Panc1 (cell line): Measurements from ENCODE around the gene PLA2G4F. TPM values are rescaled to one million over a fixed set of nuclear protein-coding genes. Genes with fewer than 3 reads are reported as not detected.

ENCODE experiments used
- ATAC-seq: fragments of 200-7000 bp; cut with Tn5 transposase; 2 replicates; pipeline ENCODE4 v1.9.1; 2020; ENCODE audit warnings: mild to moderate bottlenecking, moderate library complexity
- BruUV-seq: library from RNA; stranded (reverse); fragments of 400-500 nt; replicated peaks from 2 replicates; lab custom pipeline; 2021; lab: Mats Ljungman, UMichigan
- CTCF ChIA-PET: fragments of 300-600 bp; sonication (Branson Sonifier 250); formaldehyde crosslinking; loops from one replicate; lab custom pipeline; 2022; ENCODE audit warnings: antibody characterized with exemption; lab: Charles Lee
- POLR2A ChIA-PET: fragments of 300-600 bp; sonication (Branson Sonifier 250); formaldehyde crosslinking; loops from one replicate; lab custom pipeline; 2022; ENCODE audit warnings: antibody characterized with exemption; lab: Charles Lee
- DNase-seq: peaks from one replicate; pipeline ENCODE4 v3.0.0-alpha.2; 2010; ENCODE audit warnings: low read depth, low spot score
- H3K27ac ChIP-seq: 2 replicates; pipeline ENCODE4 v1.5.1; 2011; ENCODE audit warnings: mild to moderate bottlenecking, low read length, inconsistent platforms
- H3K27me3 ChIP-seq: fragments of 200-500 bp; sonication (Bioruptor generic); 2 replicates; pipeline ENCODE4 v1.6.0; 2014; ENCODE audit warnings: low read length, inconsistent platforms; ENCODE audit not compliant: control insufficient read depth, insufficient read depth
- H3K36me3 ChIP-seq: fragments of 200-500 bp; sonication (Bioruptor generic); 2 replicates; pipeline ENCODE4 v1.5.1; 2014; ENCODE audit warnings: inconsistent platforms, mild to moderate bottlenecking, low read length, moderate library complexity; ENCODE audit not compliant: control insufficient read depth, insufficient read depth
- H3K4me1 ChIP-seq: 2 replicates; pipeline ENCODE4 v1.5.1; 2011; ENCODE audit warnings: inconsistent platforms, mild to moderate bottlenecking, low read length, moderate library complexity; ENCODE audit not compliant: control insufficient read depth, insufficient read depth
- H3K4me3 ChIP-seq, 2 experiments: 2 replicates each; pipeline ENCODE4 v1.5.1; 2011 to 2012; ENCODE audit warnings: low read depth in 2 of 2, low read length in 2 of 2, mild to moderate bottlenecking in 2 of 2, inconsistent platforms in 1 of 2, moderate library complexity in 1 of 2
- H3K9me3 ChIP-seq: fragments of 200-500 bp; sonication (Bioruptor generic); 2 replicates; pipeline ENCODE4 v1.5.1; 2014; ENCODE audit warnings: low read depth, mild to moderate bottlenecking, inconsistent platforms, low read length, moderate library complexity; ENCODE audit not compliant: control insufficient read depth, insufficient read depth
- POLR2AphosphoS5 ChIP-seq: IDR thresholded peaks from 2 replicates; pipeline ENCODE4 v1.6.1; 2012; ENCODE audit warnings: mild to moderate bottlenecking, low read depth, low read length, moderate library complexity
- SIN3A ChIP-seq: IDR thresholded peaks from 2 replicates; pipeline ENCODE4 v1.6.1; 2012; ENCODE audit warnings: low read depth, mild to moderate bottlenecking, low read length, moderate library complexity, borderline replicate concordance; ENCODE audit not compliant: insufficient read depth
- TCF7L2 ChIP-seq: IDR thresholded peaks from 2 replicates; pipeline ENCODE4 v1.6.1; 2011; ENCODE audit warnings: mild to moderate bottlenecking, low read depth, low read length, inconsistent platforms
- in situ Hi-C: cut with HindIII; loops from 2 replicates; pipeline ENCODE4 v1.10.0; 2016; ENCODE audit warnings: low sequenced_read_pairs, low pct_unique_long_range_greater_than_20kb
- intact Hi-C: fragments of 100-400 bp; cut with micrococcal nuclease; formaldehyde crosslinking; loops from one replicate; pipeline ENCODE4 v1.10.0; 2022; ENCODE audit not compliant: unreplicated experiment
- total RNA-seq: library from RNA; stranded (reverse); gene quantifications from one replicate; pipeline ENCODE4 v1.2.1, GENCODE V29; 2021; ENCODE audit not compliant: unreplicated experiment
- TF ChIP-seq, protein P1 (sequence below): fragments of 450-650 bp; IDR thresholded peaks from 2 replicates; pipeline ENCODE4 v1.5.1; 2017; ENCODE audit warnings: mild to moderate bottlenecking
- TF ChIP-seq, protein P2 (sequence below), 2 experiments: IDR thresholded peaks; 2 replicates each; pipeline ENCODE4 v1.6.1; 2011 to 2012; ENCODE audit warnings: low read depth in 2 of 2, control low read depth in 1 of 2, low read length in 1 of 2, mild to moderate bottlenecking in 1 of 2, moderate library complexity in 1 of 2; ENCODE audit not compliant: insufficient read depth in 1 of 2

Gene PLA2G4F
- total RNA-seq, 1 experiment from 2014 or later, result not detected

DNA sequence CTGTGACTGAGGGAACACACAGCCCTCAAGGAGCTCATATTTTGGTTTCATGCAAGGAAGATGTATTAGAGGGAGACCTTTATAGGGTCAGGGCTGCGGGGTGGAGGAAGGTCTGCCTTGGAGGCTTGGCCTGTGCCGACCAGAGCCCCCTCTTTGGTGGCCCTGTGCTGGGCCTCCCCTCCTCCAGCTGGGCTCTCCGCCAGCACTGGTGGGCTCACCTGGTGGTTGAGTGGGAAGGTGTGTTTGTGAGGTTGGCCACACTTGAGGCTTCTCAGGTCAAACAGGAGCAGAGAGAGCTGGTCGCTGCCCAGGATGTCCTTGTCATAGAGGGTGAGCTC lies 2.6 kb downstream of the PLA2G4F start:
- no peak for TF ChIP-seq TCF7L2
- TF ChIP-seq POLR2AphosphoS5, result no peak
- TF ChIP-seq, protein P1, sequence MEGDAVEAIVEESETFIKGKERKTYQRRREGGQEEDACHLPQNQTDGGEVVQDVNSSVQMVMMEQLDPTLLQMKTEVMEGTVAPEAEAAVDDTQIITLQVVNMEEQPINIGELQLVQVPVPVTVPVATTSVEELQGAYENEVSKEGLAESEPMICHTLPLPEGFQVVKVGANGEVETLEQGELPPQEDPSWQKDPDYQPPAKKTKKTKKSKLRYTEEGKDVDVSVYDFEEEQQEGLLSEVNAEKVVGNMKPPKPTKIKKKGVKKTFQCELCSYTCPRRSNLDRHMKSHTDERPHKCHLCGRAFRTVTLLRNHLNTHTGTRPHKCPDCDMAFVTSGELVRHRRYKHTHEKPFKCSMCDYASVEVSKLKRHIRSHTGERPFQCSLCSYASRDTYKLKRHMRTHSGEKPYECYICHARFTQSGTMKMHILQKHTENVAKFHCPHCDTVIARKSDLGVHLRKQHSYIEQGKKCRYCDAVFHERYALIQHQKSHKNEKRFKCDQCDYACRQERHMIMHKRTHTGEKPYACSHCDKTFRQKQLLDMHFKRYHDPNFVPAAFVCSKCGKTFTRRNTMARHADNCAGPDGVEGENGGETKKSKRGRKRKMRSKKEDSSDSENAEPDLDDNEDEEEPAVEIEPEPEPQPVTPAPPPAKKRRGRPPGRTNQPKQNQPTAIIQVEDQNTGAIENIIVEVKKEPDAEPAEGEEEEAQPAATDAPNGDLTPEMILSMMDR, result no peak
- CTCF ChIA-PET, result no interaction called here
- Histone ChIP-seq H3K4me1 (no peaks in the 10 kb centered on the region), H3K27ac (no peak overlapping the region), H3K27me3 (no peaks in the 10 kb centered on the region), H3K4me3 (no peak overlapping the region), H3K36me3 (no peaks in the 10 kb centered on the region), H3K9me3 (no peaks in the 10 kb centered on the region)
- DNase-seq, result no peak
- no TSS peak for BruUV-seq
- intact Hi-C loops, result no loop called here
- no peak for ATAC-seq
- in situ Hi-C loops, result no loop called here
- POLR2A ChIA-PET, result no interaction called here

DNA sequence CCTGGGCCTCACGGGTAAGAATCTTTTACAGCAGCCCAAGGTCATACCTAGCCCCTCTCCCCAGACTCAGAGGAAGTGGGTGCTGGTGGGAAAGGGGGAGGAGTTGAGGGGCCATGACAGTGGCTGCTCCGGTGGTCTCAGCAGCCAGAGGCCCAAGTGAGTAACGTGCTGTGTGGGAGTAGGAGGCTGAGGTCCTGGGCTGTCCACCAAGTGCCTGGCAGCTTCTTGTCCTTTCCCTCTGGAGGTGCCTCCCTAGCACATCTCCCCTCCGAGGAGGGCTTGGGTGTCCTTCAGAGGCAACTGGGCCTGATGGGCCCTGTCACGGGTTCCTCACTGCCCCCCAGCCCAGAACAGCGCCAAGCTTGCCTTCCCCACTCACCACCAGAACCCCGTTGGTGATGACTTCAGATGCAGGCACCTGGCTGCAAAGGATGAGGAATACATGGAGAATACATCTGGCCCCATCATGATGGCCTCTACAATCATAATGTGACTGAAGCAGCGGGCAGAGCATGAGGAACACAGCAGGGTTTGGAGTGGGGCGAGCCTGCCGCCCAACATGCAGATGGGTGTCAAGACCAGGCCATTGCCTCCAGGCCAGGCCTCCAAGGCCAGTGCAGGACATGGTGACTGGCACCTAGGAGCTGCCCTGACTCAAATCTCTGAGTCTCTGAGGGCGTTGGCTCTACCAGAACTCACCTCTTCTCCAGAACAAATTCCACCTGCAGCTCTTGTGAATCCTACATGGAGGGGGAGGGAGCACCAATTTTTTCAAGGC lies 3.3 kb downstream of the PLA2G4F start:
- no peak for DNase-seq
- CTCF ChIA-PET, result no interaction called here

More for the DNA sequence above, 3.3 kb downstream of the PLA2G4F start:
- H3K27me3 ChIP-seq, result no peaks in the 10 kb centered on the region
- BruUV-seq, result no TSS peak
- TF ChIP-seq, protein P1, result no peak
- TF ChIP-seq SIN3A, result no peak
- TF ChIP-seq, protein P2, sequence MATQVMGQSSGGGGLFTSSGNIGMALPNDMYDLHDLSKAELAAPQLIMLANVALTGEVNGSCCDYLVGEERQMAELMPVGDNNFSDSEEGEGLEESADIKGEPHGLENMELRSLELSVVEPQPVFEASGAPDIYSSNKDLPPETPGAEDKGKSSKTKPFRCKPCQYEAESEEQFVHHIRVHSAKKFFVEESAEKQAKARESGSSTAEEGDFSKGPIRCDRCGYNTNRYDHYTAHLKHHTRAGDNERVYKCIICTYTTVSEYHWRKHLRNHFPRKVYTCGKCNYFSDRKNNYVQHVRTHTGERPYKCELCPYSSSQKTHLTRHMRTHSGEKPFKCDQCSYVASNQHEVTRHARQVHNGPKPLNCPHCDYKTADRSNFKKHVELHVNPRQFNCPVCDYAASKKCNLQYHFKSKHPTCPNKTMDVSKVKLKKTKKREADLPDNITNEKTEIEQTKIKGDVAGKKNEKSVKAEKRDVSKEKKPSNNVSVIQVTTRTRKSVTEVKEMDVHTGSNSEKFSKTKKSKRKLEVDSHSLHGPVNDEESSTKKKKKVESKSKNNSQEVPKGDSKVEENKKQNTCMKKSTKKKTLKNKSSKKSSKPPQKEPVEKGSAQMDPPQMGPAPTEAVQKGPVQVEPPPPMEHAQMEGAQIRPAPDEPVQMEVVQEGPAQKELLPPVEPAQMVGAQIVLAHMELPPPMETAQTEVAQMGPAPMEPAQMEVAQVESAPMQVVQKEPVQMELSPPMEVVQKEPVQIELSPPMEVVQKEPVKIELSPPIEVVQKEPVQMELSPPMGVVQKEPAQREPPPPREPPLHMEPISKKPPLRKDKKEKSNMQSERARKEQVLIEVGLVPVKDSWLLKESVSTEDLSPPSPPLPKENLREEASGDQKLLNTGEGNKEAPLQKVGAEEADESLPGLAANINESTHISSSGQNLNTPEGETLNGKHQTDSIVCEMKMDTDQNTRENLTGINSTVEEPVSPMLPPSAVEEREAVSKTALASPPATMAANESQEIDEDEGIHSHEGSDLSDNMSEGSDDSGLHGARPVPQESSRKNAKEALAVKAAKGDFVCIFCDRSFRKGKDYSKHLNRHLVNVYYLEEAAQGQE (IDR thresholded peaks at IDR 0.05; ENCODE audit: insufficient read depth in 1 of 2, low read depth in 2 of 2, low read length in 1 of 2), result no peak
- no peak for TF ChIP-seq TCF7L2
- no peak for TF ChIP-seq POLR2AphosphoS5
- intact Hi-C loops (no loop called here), in situ Hi-C loops (no loop called here)
- H3K36me3 ChIP-seq, result no peaks in the 10 kb centered on the region
- ATAC-seq, result no peak
- H3K9me3 ChIP-seq, result no peaks in the 10 kb centered on the region
- no peak overlapping the region for H3K4me3 ChIP-seq
- H3K27ac ChIP-seq, result no peak overlapping the region
- H3K4me1 ChIP-seq, result no peaks in the 10 kb centered on the region
- POLR2A ChIA-PET, result no interaction called here
